ENCODE results near the gene DAD1.

DNA sequence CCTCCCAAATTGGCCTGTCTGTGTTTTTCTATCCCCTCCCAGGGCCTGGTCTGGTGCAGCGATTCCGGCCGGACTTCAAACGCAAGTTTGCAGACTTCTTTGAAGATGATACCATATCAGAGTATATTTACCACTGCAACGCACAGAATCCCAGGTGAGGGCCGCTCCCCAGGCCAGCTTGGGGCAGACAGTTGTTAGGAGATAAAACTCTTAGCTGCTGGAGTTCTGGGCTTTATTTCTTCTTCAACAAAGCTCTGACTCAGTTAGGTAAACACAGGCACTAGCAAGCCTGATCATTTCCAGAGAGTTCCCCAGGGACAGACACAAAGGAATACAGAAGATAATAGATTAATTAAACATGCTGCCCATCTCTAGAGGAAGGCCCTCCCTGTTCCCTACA, 17.4 kb upstream of the DAD1 start:
- TF ChIP-seq ZNF747 (tag by site-specific recombination; IDR thresholded peaks at IDR 0.05) = no peak
- TF ChIP-seq GLIS1 (tag by site-specific recombination; IDR thresholded peaks at IDR 0.05) = no peak
- TF ChIP-seq SP2 (tag by site-specific recombination; IDR thresholded peaks at IDR 0.05) = no peak
- TF ChIP-seq, protein P1, sequence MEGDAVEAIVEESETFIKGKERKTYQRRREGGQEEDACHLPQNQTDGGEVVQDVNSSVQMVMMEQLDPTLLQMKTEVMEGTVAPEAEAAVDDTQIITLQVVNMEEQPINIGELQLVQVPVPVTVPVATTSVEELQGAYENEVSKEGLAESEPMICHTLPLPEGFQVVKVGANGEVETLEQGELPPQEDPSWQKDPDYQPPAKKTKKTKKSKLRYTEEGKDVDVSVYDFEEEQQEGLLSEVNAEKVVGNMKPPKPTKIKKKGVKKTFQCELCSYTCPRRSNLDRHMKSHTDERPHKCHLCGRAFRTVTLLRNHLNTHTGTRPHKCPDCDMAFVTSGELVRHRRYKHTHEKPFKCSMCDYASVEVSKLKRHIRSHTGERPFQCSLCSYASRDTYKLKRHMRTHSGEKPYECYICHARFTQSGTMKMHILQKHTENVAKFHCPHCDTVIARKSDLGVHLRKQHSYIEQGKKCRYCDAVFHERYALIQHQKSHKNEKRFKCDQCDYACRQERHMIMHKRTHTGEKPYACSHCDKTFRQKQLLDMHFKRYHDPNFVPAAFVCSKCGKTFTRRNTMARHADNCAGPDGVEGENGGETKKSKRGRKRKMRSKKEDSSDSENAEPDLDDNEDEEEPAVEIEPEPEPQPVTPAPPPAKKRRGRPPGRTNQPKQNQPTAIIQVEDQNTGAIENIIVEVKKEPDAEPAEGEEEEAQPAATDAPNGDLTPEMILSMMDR (tag by site-specific recombination; IDR thresholded peaks at IDR 0.05) = no peak
- TF ChIP-seq, protein P2, sequence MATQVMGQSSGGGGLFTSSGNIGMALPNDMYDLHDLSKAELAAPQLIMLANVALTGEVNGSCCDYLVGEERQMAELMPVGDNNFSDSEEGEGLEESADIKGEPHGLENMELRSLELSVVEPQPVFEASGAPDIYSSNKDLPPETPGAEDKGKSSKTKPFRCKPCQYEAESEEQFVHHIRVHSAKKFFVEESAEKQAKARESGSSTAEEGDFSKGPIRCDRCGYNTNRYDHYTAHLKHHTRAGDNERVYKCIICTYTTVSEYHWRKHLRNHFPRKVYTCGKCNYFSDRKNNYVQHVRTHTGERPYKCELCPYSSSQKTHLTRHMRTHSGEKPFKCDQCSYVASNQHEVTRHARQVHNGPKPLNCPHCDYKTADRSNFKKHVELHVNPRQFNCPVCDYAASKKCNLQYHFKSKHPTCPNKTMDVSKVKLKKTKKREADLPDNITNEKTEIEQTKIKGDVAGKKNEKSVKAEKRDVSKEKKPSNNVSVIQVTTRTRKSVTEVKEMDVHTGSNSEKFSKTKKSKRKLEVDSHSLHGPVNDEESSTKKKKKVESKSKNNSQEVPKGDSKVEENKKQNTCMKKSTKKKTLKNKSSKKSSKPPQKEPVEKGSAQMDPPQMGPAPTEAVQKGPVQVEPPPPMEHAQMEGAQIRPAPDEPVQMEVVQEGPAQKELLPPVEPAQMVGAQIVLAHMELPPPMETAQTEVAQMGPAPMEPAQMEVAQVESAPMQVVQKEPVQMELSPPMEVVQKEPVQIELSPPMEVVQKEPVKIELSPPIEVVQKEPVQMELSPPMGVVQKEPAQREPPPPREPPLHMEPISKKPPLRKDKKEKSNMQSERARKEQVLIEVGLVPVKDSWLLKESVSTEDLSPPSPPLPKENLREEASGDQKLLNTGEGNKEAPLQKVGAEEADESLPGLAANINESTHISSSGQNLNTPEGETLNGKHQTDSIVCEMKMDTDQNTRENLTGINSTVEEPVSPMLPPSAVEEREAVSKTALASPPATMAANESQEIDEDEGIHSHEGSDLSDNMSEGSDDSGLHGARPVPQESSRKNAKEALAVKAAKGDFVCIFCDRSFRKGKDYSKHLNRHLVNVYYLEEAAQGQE (tag by site-specific recombination; IDR thresholded peaks at IDR 0.05) = no peak
- TF ChIP-seq MYNN (tag by site-specific recombination; IDR thresholded peaks at IDR 0.05; ENCODE audit: borderline replicate concordance) = no peak
- TF ChIP-seq ZBTB8A (tag by site-specific recombination; IDR thresholded peaks at IDR 0.05) = no peak
- TF ChIP-seq, protein P3, sequence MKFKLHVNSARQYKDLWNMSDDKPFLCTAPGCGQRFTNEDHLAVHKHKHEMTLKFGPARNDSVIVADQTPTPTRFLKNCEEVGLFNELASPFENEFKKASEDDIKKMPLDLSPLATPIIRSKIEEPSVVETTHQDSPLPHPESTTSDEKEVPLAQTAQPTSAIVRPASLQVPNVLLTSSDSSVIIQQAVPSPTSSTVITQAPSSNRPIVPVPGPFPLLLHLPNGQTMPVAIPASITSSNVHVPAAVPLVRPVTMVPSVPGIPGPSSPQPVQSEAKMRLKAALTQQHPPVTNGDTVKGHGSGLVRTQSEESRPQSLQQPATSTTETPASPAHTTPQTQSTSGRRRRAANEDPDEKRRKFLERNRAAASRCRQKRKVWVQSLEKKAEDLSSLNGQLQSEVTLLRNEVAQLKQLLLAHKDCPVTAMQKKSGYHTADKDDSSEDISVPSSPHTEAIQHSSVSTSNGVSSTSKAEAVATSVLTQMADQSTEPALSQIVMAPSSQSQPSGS (tag by site-specific recombination; IDR thresholded peaks at IDR 0.05; ENCODE audit: low read depth) = no peak
- TF ChIP-seq YY1 (tag by site-specific recombination; IDR thresholded peaks at IDR 0.05) = no peak
- no peak for TF ChIP-seq BCL11B (tag by site-specific recombination; IDR thresholded peaks at IDR 0.05; ENCODE audit: low read depth)
- no peak for TF ChIP-seq ZNF302 (tag by site-specific recombination; IDR thresholded peaks at IDR 0.05; ENCODE audit: low read depth)
